ENCODE results near the gene JPH3.

- no peak for TF ChIP-seq CTCF (IDR thresholded peaks at IDR 0.05)
- no peak for TF ChIP-seq EP300 (IDR thresholded peaks at IDR 0.05)
Observed at GRCh38 chr16:87705771-87706277, 103.5 kb downstream of the JPH3 start.

Data from tibial nerve (tissue), 4 donors.